H1 (cell line): ENCODE results near the gene MALSU1. TPM values are rescaled to one million over a fixed set of nuclear protein-coding genes. Genes with fewer than 3 reads are reported as not detected.

ENCODE experiments used
- CTCF ChIA-PET: fragments of 300-600 bp; sonication (Branson Sonifier 250); formaldehyde crosslinking; loops from one replicate; lab custom pipeline; 2021; ENCODE audit not compliant: partially characterized antibody; lab: Charles Lee
- POLR2A ChIA-PET: fragments of 300-600 bp; sonication (Branson Sonifier 250); formaldehyde crosslinking; loops from one replicate; lab custom pipeline; 2021; ENCODE audit warnings: inconsistent platforms; ENCODE audit not compliant: partially characterized antibody; lab: Charles Lee
- DNase-seq, 2 experiments: peaks; one replicate each; pipeline versions ENCODE4 v3.0.0 to v3.0.0-alpha.2; 2010 to 2022; ENCODE audit warnings: low spot score in 2 of 2, low read depth in 1 of 2, mixed read lengths in 1 of 2
- FAIRE-seq: peaks from 2 replicates; lab custom pipeline; 2011; peaks lifted over from hg19 to GRCh38; lab: Jason Lieb, UNC
- H2AFZ ChIP-seq: 2 replicates; pipeline ENCODE4 v1.8.1; 2012; ENCODE audit warnings: low read length, inconsistent platforms
- H2AK5ac ChIP-seq: 2 replicates; pipeline ENCODE4 v1.6.1; 2013; ENCODE audit warnings: low read depth, low read length
- H2BK120ac ChIP-seq: replicated peaks from 2 replicates; pipeline ENCODE3; 2013; ENCODE audit warnings: low read depth, low read length, inconsistent platforms
- H2BK12ac ChIP-seq: 2 replicates; pipeline ENCODE4 v1.6.1; 2013; ENCODE audit warnings: low read depth, low read length
- H2BK15ac ChIP-seq: 2 replicates; pipeline ENCODE4 v1.6.1; 2013; ENCODE audit warnings: low read length
- H2BK20ac ChIP-seq: 2 replicates; pipeline ENCODE4 v1.6.1; 2013; ENCODE audit warnings: low read length
- H2BK5ac ChIP-seq: 2 replicates; pipeline ENCODE4 v1.6.1; 2013; ENCODE audit warnings: low read depth, low read length
- H3K14ac ChIP-seq: 2 replicates; pipeline ENCODE4 v1.6.1; 2013; ENCODE audit warnings: inconsistent platforms; ENCODE audit not compliant: insufficient read length
- H3K18ac ChIP-seq: 2 replicates; pipeline ENCODE4 v1.6.1; 2013; ENCODE audit warnings: low read length; ENCODE audit errors: extremely low read depth
- H3K23ac ChIP-seq: 2 replicates; pipeline ENCODE4 v1.6.1; 2013; ENCODE audit warnings: inconsistent platforms; ENCODE audit not compliant: insufficient read length
- H3K23me2 ChIP-seq: 2 replicates; pipeline ENCODE4 v1.6.1; 2013; ENCODE audit warnings: low read depth, low read length
- H3K27ac ChIP-seq: 2 replicates; pipeline ENCODE4 v1.6.1; 2011; ENCODE audit warnings: low read depth, low read length, inconsistent platforms
- H3K27me3 ChIP-seq, 4 experiments: replicated peaks in 1 of 4; 1 replicate in 1 of 4; 2 replicates in 3 of 4; pipeline versions ENCODE4 v1.6.1 to v1.8.1; 2011 to 2013; ENCODE audit warnings: low read length in 3 of 4, mild to moderate bottlenecking in 3 of 4, inconsistent platforms in 2 of 4, mixed read lengths in 2 of 4, moderate library complexity in 1 of 4; ENCODE audit not compliant: control insufficient read depth in 3 of 4, insufficient read depth in 3 of 4; ENCODE audit errors: extremely low read depth in 1 of 4
- H3K36me3 ChIP-seq, 4 experiments: 2 replicates each; pipeline versions ENCODE4 v1.6.1 to v1.8.1; 2011 to 2013; ENCODE audit warnings: mild to moderate bottlenecking in 4 of 4, low read length in 3 of 4, moderate library complexity in 2 of 4, control low read depth in 1 of 4, inconsistent platforms in 1 of 4; ENCODE audit not compliant: insufficient read depth in 4 of 4, control insufficient read depth in 2 of 4
- H3K4ac ChIP-seq: replicated peaks from 2 replicates; pipeline ENCODE3; 2013; ENCODE audit warnings: low read length, low read depth, mixed read lengths, inconsistent platforms; ENCODE audit not compliant: insufficient read length
- H3K4me1 ChIP-seq, 4 experiments: replicated peaks in 1 of 4; 1 replicate in 1 of 4; 2 replicates in 3 of 4; pipeline versions ENCODE4 v1.6.1 to v1.8.1; 2011 to 2013; ENCODE audit warnings: low read length in 3 of 4, inconsistent platforms in 2 of 4, mixed read lengths in 1 of 4; ENCODE audit not compliant: insufficient read depth in 4 of 4, control insufficient read depth in 3 of 4
- H3K4me2 ChIP-seq, 2 experiments: 2 replicates each; pipeline versions ENCODE4 v1.6.1 to v1.8.1; 2011 to 2013; ENCODE audit warnings: low read depth in 2 of 2, low read length in 2 of 2, control low read depth in 1 of 2, inconsistent platforms in 1 of 2, mild to moderate bottlenecking in 1 of 2; ENCODE audit not compliant: insufficient read depth in 1 of 2
- H3K4me3 ChIP-seq, 4 experiments: fragments of 200-600, 300-600 bp in 1 of 4; sonication (generic), shearing (Covaris generic), sonication (Bioruptor Twin) in 1 of 4; 2 replicates each; pipeline versions ENCODE4 v1.5.1 to v1.8.1; 2011 to 2016; ENCODE audit warnings: low read length in 4 of 4, low read depth in 3 of 4, control low read depth in 2 of 4, inconsistent platforms in 2 of 4, mild to moderate bottlenecking in 2 of 4, mixed read lengths in 1 of 4, moderate library complexity in 1 of 4; ENCODE audit not compliant: insufficient read depth in 2 of 4; ENCODE audit errors: extremely low read depth in 1 of 4
- H3K56ac ChIP-seq: replicated peaks from 2 replicates; pipeline ENCODE3; 2013; ENCODE audit warnings: low read depth, mild to moderate bottlenecking, mixed read lengths, low read length, inconsistent platforms; ENCODE audit not compliant: insufficient read length
- H3K79me1 ChIP-seq: 2 replicates; pipeline ENCODE4 v1.6.1; 2013; ENCODE audit warnings: low read depth, low read length, control low read depth
- H3K79me2 ChIP-seq, 2 experiments: 2 replicates each; pipeline versions ENCODE4 v1.6.1 to v1.8.1; 2012 to 2013; ENCODE audit warnings: low read length in 2 of 2, mild to moderate bottlenecking in 2 of 2, inconsistent platforms in 1 of 2; ENCODE audit not compliant: insufficient read depth in 2 of 2, control insufficient read depth in 1 of 2
- H3K9ac ChIP-seq, 4 experiments: replicated peaks in 1 of 4; 1 replicate in 1 of 4; 2 replicates in 3 of 4; pipeline versions ENCODE4 v1.6.1 to v1.8.1; 2011 to 2013; ENCODE audit warnings: low read depth in 3 of 4, low read length in 3 of 4, control low read depth in 2 of 4, mild to moderate bottlenecking in 2 of 4, moderate library complexity in 2 of 4, inconsistent platforms in 1 of 4; ENCODE audit errors: extremely low read depth in 1 of 4
- H3K9me3 ChIP-seq, 2 experiments: 2 replicates each; pipeline versions ENCODE4 v1.6.1 to v1.8.1; 2012 to 2013; ENCODE audit warnings: mild to moderate bottlenecking in 2 of 2, moderate library complexity in 2 of 2, control low read depth in 1 of 2, inconsistent platforms in 1 of 2, low read depth in 1 of 2, low read length in 1 of 2, mixed read lengths in 1 of 2; ENCODE audit not compliant: insufficient read depth in 2 of 2
- H4K20me1 ChIP-seq, 2 experiments: replicated peaks in 1 of 2; 2 replicates each; pipeline versions ENCODE3 to v1.8.1; 2011 to 2013; ENCODE audit warnings: inconsistent platforms in 2 of 2, low read length in 2 of 2, mild to moderate bottlenecking in 1 of 2; ENCODE audit not compliant: insufficient read depth in 2 of 2, control insufficient read depth in 1 of 2
- H4K5ac ChIP-seq: 2 replicates; pipeline ENCODE4 v1.6.1; 2013; ENCODE audit warnings: low read length, low read depth, mixed read lengths, inconsistent platforms; ENCODE audit not compliant: insufficient read length
- H4K8ac ChIP-seq: 2 replicates; pipeline ENCODE4 v1.8.0; 2013; ENCODE audit warnings: mild to moderate bottlenecking, moderate library complexity, low read length, inconsistent platforms; ENCODE audit not compliant: insufficient read depth; ENCODE audit errors: extremely low read depth
- H4K91ac ChIP-seq: replicated peaks from 2 replicates; pipeline ENCODE3; 2013; ENCODE audit warnings: low read length, mixed read lengths, inconsistent platforms; ENCODE audit not compliant: insufficient read length
- BRCA1 ChIP-seq: IDR thresholded peaks from 2 replicates; pipeline ENCODE4 v1.6.1; 2012; ENCODE audit warnings: low read depth, low read length, improper control_type of control experiment
- EZH2 ChIP-seq: fragments of 200-600 bp; sonication (generic); IDR thresholded peaks from 2 replicates; pipeline ENCODE4 v1.7.1; 2012; ENCODE audit warnings: low read depth, mild to moderate bottlenecking, moderate library complexity, low read length, inconsistent platforms; ENCODE audit not compliant: severe bottlenecking
- GTF2F1 ChIP-seq: IDR thresholded peaks from 2 replicates; pipeline ENCODE4 v1.6.1; 2012; ENCODE audit warnings: low read depth, low read length, improper control_type of control experiment, borderline replicate concordance
- JUN ChIP-seq: IDR thresholded peaks from 2 replicates; pipeline ENCODE4 v1.6.1; 2011; ENCODE audit warnings: low read depth, mild to moderate bottlenecking, improper control_type of control experiment, low read length
- POLR2A ChIP-seq, 2 experiments: IDR thresholded peaks; 1 replicate in 1 of 2; 2 replicates in 1 of 2; pipeline ENCODE4 v1.6.1; 2011; ENCODE audit warnings: low read depth in 2 of 2, low read length in 2 of 2, mild to moderate bottlenecking in 2 of 2; ENCODE audit errors: control extremely low read depth in 1 of 2
- POLR2AphosphoS5 ChIP-seq: IDR thresholded peaks from 2 replicates; pipeline ENCODE4 v1.6.1; 2011; ENCODE audit warnings: low read depth, low read length
- RFX5 ChIP-seq: IDR thresholded peaks from 2 replicates; pipeline ENCODE4 v1.6.1; 2011; ENCODE audit warnings: low read depth, low read length, improper control_type of control experiment, borderline replicate concordance
- SUZ12 ChIP-seq: fragments of 200-600 bp; sonication (generic); IDR thresholded peaks from 2 replicates; pipeline ENCODE4 v1.6.1; 2012; ENCODE audit warnings: mild to moderate bottlenecking, inconsistent platforms, low read length, moderate library complexity, mixed read lengths
- TAF1 ChIP-seq: IDR thresholded peaks from 2 replicates; pipeline ENCODE4 v1.6.1; 2011; ENCODE audit warnings: mild to moderate bottlenecking, low read depth, low read length
- ZNF274 ChIP-seq: IDR thresholded peaks from 2 replicates; pipeline ENCODE4 v1.7.0; 2012; ENCODE audit warnings: low read length, borderline replicate concordance; ENCODE audit errors: extremely low read depth
- WGBS, 2 experiments: shearing (Covaris generic) in 1 of 2; methylation state at CpG; one replicate each; pipeline versions ENCODE4 v1.1.6 to v1.1.7; 2013 to 2015; ENCODE audit warnings: low lambda C conversion rate in 2 of 2, mixed read lengths in 2 of 2, inconsistent platforms in 1 of 2, low coverage in 1 of 2, missing lambda C conversion rate in 1 of 2; ENCODE audit not compliant: insufficient replicate concordance in 2 of 2, insufficient coverage in 1 of 2, insufficient read length in 1 of 2; ENCODE audit errors: extremely low coverage in 1 of 2, missing lambda C conversion rate in 1 of 2; 5-methylcytosine and 5-hydroxymethylcytosine counted together
- polyA plus RNA-seq, 7 experiments: library from polyadenylated mRNA; depleted of rRNA in 3 of 7; stranded (reverse) in 5 of 7; unstranded in 2 of 7; fragments of >200 nt in 5 of 7; fragments of 200-250 nt in 2 of 7; gene quantifications; 1 replicate in 5 of 7; 2 replicates in 1 of 7; 4 replicates in 1 of 7; pipeline versions ENCODE4 v1.2.1 to v1.2.3, GENCODE V29; 2011 to 2013; ENCODE audit warnings: missing spikeins in 2 of 7, mixed read lengths in 2 of 7
- total RNA-seq: library from RNA; stranded (reverse); fragmentation: NEBNext Ultra II Directional; extraction: Animal tissue kit (Norgen Biotek cat#: 25700); gene quantifications from 2 replicates; pipeline ENCODE4 v1.2.1, GENCODE V29; 2021
- TF ChIP-seq, protein P1 (sequence below): IDR thresholded peaks from 2 replicates; pipeline ENCODE4 v1.6.1; 2012; ENCODE audit warnings: inconsistent platforms

Gene MALSU1
- total and polyA plus RNA-seq, 2 of the 8 experiments (the other 6 are each of a cell fraction or from before 2014, with no cell fraction given) = 73.5 to 84.0 TPM

DNA sequence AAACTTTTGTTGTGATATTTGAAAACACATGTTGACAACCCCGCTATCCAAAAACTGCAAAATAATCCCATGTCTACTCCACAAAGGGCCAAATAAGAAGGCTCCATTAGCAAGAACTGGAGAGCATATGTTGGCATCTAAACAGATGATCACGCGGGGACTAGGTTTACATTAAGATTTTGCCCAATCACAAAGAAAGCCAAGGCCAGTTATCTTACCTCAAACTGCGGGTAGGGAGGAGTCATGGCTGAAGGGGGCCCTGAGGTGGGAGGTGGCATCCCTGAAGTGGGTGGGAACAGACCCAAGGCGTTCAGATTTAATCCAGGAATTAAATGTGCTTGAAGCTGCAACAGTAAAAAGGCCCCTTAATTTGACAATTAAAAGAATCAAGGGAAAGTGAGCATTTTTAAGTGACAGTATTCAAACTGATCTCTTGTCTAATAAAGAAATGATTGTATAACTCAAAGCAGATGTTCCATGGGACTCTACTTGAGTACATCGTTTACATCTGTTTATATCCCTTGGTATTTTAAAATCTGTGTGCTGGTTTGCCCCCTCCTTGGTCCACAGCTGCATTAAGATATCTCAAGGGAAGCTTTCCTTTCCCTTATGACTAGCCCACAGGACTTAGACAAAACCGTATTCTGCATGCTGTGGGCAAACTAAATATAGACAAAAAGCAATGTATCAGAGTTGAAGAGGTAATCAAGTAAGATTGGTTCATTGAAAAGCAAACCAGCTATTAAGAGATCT lies 42.9 kb downstream of the MALSU1 start:
- no peak overlapping the region for H3K4me2 ChIP-seq
- H4K8ac ChIP-seq = no peak overlapping the region
- H3K36me3 ChIP-seq = peaks cover 35 to 93% (median 78%) of the 10 kb centered on the region in 4 experiments
- H3K79me2 ChIP-seq = no peaks in the 10 kb centered on the region
- H3K14ac ChIP-seq = no peak overlapping the region
- H3K79me1 ChIP-seq = peaks cover 3% of the 10 kb centered on the region; the same call in 1 of the 2 replicates
- no peak overlapping the region for H3K4ac ChIP-seq
- no peak overlapping the region for H2BK20ac ChIP-seq
- H3K9me3 ChIP-seq = no peaks in the 10 kb centered on the region
- H3K18ac ChIP-seq = no peak overlapping the region
- no peak overlapping the region for H3K56ac ChIP-seq
- H2AK5ac ChIP-seq = no peak overlapping the region
- H3K9ac ChIP-seq = no peak overlapping the region
- no peak overlapping the region for H2BK15ac ChIP-seq
- ChIA-PET CTCF (interaction anchor here (2.0 kb wide), 1 partner anchor 52 kb away, joined by 5 read pairs; no protein-coding TSS in a partner anchor), POLR2A (no interaction called here)
- H3K27ac ChIP-seq = no peak overlapping the region
- no peak overlapping the region for H2BK120ac ChIP-seq
- no peak overlapping the region for H2BK5ac ChIP-seq
- no peak overlapping the region for H4K91ac ChIP-seq
- no peak overlapping the region for H3K4me3 ChIP-seq
- no peak overlapping the region for H2AFZ ChIP-seq
- H4K5ac ChIP-seq = no peak overlapping the region
- DNase-seq = no peak
- no peak for FAIRE-seq
- no peaks in the 10 kb centered on the region for H3K23me2 ChIP-seq
- 88% methylated on average over 7 of the region's 7 CpGs; no CpG with 5 or more reads in 1 of the 2 experiments for WGBS, 2 experiments
- H3K4me1 ChIP-seq = no peaks in the 10 kb centered on the region
- H2BK12ac ChIP-seq = no peak overlapping the region
- H3K27me3 ChIP-seq = no peaks in the 10 kb centered on the region
- peaks cover 0 to 1% of the 10 kb centered on the region in 2 experiments for H4K20me1 ChIP-seq
- no peak overlapping the region for H3K23ac ChIP-seq
- TF ChIP-seq TAF1 (no peak), SUZ12 (no peak), POLR2AphosphoS5 (no peak), EZH2 (no peak), JUN (no peak), ZNF274 (no peak), POLR2A (IDR thresholded peaks at IDR 0.05; ENCODE audit: control extremely low read depth in 1 of 2, low read depth in 2 of 2, low read length in 2 of 2) (no peak), RFX5 (no peak), GTF2F1 (no peak), BRCA1 (no peak)
- TF ChIP-seq, protein P1, sequence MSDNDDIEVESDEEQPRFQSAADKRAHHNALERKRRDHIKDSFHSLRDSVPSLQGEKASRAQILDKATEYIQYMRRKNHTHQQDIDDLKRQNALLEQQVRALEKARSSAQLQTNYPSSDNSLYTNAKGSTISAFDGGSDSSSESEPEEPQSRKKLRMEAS = no peak
